ENCODE results near the gene LRRC74B.
"Not testable (repeated sequence)": the region's sequence is repeated elsewhere in the genome, so short reads cannot be mapped to it uniquely, and the experiment has no call there.

LRRC74B gene

DNA sequence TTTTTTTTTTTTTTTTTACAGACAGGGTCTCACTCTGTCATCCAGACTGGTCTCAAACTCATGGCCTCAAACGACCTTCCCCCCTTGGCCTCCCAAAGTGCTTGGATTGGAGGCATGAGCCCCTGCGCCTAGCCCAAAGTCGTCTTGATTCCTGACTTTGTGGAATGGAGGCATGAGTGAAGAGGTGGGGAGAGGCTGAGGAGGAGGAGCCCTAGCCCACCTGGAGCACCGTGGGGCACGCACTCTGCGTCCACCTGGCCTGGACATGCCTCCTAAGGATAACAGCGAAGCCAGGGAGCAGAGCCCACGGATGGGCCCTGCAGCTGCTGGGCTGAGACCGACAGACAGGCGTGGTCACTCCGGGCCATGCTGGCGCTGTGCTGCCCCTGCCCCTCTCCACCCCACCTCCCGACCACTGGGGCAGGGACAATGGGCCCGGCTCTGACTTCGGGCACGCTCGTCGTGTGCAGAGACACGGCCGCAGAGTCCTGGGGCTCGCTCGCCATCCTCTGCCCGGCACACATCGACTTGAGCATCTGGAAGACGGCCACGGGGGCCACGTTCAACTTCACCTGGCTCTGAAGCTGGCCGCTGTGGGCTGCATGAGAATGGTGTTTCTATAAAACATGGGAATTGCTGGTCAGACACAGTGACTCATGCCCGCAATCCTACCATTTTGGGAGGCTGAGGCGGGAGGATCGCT is 34.8 kb downstream of the LRRC74B start:
- DNase-seq = no peak

DNA sequence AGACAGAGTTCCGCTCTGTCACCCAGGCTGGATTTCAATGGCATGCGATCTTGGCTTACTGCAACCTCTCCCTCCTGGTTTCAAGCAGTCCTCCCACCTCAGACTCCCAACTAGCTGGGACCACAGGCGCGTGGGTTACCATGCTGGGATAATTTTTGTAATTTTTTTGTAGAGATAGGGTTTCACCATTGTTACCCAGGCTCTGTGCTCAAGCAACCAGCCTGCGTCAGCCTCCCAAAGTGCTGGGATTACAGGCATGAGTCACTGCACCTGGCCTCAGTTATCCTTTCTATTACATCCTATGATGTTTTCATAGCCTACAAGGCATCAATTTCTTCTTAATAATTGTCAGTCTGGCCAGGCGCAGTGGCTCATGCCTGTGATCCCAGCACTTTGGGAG is 36.5 kb downstream of the LRRC74B start:
- DNase-seq = no peak

DNA sequence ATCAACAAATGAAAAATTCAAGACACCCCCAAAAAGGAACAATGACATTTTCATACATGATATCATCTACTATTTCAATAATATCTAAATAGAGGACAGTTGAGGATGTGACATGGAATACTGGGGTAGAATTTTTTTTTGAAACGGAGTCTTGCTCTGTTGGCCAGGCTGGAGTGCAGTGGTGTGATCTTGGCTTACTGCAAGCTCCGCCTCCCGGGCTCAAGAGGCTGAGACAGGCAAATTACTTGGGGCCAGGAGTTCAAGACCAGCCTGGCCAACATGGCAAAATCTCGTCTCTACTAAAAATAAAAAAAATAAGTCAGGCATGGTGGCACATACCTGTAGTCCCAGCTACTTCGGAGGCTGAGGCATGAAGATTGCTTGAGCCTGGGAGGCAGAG is 41.4 kb downstream of the LRRC74B start:
- DNase-seq = no peak

DNA sequence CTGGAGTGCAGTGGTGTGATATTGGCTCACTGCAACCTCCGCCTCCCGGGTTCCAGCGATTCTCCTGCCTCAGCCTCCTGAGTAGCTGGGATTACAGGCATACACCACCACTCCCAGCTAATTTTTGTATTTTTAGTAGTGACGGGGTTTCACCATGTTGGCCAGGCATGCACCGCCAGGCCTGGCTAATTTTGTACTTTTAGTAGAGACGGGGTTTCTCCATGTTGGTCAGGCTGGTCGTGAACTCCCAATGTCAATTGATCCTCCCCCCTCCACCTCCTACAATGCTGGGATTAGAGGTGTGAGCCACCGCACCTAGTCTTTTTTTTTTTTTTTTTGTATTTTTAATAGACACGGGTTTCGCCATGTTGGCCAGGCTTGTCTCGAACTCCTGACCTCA is 42.2 kb downstream of the LRRC74B start:
- not testable (repeated sequence) for DNase-seq

DNA sequence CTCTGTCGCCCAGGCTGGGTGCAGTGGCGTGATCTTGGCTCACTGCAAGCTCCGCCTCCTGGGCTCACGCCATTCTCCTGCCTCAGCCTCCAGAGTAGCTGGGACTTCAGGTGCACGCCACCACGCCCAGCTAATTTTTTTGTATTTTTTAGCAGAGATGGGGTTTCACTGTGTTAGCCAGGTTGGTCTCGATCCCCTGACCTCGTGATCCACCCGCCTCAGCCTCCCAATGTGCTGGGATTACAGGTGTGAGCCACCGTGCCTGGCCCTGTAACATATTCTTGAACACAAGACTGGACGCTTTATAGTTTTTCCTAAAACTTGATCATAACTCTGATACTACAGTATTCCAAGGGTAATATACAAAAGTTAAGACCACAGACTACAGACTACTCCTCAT is 45.5 kb downstream of the LRRC74B start:
- DNase-seq = not testable (repeated sequence)

DNA sequence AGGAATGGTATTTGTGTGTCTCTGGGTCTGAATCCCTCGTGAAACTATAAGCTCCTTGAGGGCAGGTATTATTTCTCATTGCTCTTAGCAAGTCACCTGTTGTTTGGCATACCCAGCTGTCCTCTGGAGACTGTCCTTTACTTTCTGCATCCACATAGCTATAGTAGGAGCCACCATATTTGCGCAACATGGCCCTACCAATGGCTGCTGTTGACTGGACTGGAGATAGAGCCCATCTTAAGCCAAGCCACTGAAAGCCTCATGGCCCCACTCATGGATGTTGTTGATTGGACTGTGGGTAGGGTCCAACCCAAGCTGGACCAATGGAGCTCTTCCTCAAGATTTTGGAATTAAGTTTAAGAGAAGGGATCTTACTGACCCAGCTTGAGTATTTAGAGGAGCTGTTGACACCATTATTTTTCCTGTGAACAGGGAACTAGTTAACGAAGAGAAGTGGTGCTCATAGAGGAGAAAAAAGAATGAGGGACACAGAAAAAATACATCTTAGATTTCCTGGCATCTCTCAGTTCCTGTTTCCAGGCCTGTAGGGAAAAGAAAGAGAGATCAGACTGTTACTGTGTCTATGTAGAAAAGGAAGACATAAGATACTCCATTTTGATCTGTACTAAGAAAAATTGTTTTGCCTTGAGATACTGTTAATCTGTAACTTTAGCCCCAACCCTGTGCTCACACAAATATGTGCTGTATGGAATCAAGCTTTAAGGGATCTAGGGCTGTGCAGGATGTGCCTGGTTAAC is 47.2 kb downstream of the LRRC74B start:
- DNase-seq = no peak

DNA sequence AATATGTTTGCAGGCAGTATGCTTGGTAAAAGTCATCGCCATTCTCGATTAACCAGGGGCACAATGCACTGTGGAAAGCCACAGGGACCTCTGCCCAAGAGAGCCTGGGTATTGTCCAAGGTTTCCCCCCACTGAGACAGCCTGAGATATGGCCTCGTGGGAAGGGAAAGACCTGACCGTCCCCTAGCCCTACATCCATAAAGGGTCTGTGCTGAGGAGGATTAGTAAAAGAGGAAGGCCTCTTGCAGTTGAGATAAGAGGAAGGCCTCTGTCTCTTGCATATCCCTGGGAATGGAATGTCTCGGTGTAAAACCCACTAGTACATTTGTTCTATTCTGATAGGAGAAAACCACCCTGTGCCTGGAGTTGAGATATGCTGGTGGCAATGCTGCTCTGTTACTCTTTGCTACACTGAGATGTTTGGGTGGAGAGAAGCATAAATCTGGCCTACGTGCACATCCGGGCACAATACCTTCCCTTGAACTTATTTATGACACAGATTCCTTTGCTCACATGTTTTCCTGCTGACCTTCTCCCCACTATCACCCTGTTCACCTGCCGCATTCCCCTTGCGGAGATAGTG is 47.9 kb downstream of the LRRC74B start:
- not testable (repeated sequence) for DNase-seq

DNA sequence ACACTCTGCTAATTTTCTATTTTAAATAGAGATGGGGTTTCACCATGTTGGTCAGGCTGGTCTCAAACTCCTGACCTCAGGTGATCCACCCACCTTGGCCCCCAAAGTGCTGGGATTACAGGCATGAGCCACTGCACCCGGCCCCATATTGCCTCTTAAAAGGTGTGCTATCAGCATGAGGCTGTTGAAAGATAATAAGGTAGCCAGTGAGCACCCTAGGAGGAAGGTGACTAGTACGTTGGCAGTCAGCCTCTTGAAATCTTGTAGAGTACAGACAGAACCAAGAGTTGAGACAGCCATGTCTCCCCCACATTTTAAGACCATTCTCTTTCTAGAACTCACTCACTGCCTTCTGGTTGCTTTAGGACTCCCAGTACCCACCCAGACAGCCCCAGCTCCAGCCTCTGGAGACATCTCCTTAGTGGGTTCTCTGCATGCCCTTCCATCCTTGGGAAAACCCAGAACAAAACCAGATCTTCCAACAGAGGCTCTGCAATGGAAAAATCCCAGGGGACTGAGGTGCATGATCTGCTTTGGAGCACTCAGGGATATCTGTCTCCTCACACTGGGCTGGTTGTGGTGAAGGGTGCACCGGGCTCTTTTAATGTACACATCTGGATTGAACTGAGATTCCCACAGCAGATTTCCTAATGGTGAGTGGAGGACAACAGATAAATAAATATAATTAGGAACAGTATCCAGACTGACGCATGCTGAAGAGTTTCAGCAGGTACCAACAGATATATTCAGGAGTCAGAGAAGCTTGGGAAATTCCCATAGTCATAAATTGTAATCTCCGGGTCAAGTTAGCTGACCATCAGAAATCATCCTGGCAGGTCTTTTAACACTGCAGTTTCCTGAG is 49.4 kb downstream of the LRRC74B start:
- no peak for DNase-seq

DNA sequence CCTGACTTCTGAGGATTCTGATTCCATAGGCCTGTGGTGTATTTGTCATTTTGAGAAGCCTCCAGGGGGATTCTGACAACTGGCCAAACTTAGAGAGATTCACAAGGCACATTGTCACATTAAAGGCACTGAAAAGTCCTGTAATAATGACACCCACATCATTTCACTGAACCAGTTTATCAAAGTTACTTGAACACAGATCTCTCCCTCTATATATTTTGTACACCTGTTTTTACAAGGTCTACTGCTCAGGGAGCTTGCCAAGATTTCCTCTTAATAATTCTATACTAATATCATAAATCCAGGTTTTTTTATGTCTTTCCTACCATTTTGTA is 50.0 kb downstream of the LRRC74B start:
- no peak for DNase-seq

DNA sequence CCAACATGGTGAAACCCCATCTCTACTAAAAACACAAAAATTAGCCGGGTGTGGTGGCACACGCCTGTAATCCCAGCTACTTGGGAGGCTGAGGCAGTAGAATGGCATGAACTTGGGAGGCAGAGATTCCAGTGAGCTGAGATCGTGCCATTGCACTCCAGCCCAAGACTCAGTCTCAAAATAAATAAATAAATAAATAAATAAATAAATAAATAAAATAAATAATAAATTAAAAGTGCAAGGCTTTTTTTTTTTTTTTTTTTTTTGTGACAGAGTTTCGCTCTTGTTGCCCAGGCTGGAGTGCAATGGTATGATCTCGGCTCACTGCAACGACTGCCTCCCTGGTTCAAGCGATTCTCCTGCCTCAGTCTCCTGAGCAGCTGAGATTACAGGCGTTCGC is 51.1 kb downstream of the LRRC74B start:
- DNase-seq = not testable (repeated sequence)

DNA sequence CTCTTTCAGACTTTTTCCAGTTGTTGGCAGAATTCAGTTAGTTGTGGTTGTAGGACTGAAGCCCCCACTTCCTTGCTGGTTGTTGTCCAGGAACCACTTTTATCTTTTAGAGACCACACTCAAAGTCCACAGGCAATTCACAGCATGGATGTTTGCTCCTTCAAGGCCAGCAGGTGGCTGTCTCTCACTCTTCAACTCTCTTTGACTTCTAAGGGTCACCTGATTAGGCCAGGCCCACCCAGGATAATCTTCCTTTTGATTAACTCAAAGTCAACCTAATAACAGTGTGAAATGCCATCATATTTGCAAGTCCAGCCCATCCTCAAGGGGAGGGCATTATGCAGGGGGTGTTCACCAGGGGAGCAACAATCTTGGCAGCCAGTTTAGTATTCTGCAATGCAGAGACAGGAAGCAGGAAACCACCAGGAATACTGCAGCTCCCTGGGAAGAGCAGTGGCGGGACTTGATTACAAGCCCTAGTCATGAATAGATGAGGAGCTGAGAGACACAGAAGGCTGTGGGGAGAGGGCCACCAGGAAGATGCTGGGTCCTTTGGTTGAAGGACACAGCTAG is 52.4 kb downstream of the LRRC74B start:
- DNase-seq = no peak

DNA sequence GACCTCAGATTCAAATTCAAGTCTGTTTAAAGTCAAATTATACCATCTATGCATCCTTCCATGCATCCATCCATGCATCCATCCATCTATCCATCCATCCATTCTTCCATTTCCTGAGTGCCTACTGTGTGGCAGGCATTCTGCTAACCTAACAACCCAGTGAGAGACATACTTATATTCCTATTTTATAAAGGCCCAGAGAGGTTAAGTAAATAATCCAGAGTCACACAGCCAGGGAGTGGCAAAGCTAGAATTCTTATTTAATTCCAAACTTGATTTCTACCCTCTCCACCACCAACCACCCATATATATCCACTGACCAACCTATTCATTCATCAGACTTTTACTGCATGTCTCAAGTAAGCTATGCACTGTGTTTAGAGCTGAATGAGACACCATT is 53.8 kb downstream of the LRRC74B start:
- no peak for DNase-seq

DNA sequence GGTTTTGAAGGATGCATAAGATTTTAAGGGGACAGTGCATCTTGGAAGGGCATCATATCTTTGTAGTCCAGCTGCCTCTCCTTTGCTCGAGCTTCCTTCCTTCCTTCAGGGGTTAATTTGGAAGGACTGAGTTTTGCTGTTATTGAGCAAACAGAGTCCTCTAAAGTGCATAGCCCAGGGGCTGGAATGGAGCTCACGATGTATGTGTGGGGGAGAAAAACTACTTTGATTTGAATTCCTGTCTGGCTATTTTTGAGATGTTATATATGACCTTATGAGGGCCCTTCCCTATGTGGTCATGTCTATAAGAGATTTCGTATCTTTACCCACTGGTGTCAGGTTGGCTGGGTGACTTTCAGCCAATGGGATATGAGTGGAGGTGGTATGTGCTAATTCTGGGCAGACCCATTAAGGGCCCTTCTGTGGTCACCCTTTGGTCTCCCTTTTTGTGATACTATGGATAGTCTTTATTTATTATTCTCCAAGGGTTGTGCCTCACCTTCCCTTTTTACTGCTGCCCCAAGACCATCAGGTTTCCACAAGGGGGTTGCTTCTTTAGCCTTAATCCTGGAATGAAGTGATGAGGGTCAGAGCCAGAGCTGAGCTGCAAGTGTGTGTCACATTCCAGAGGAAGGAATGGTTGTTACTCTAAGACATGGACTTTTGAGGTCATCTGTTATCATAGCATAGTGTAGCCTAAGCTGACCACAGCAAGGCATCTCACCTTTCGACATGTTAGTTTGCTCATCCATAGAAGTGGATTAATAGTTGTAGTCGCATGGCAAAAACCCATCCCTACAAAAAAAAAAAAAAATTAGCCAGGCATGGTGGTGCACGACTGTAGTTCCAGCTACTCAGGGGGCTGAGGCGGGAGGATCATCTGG is 54.6 kb downstream of the LRRC74B start:
- no peak for DNase-seq

DNA sequence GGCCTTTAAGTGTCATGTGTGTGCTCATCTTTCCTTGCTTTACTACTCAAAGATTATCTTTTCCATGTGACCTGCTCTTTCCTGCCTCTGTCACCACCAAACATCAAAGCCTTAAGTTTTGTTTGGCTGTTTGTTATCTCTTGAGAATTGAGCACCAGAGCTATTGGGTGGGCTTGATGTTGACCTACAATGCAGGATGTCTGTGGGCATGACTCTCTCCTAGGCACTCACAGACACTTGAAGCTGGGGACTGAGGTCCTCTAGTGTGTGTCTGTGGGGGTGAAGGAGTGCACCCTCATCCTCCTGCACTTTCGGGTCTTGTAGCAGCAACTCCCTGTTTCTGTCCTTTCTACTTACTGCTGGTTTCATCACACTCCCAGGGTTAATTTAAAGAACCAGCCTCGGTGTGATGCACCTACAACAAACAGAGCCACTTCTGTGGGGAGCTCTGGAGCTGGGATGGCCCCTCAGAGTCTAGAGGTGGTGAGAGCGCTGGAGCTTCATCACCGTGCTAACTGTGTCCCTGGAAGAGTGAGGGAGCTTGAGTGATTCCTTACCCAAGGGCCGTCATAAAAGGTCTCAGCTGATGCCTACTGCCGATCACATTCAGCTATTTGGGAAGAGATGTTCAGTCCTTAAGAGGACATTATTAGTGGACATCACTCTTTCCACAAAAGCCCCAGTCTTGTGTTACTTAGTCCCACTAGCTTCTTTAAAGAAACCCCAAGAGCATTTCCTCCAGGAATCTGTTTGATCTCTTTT is 56.3 kb downstream of the LRRC74B start:
- DNase-seq = no peak

DNA sequence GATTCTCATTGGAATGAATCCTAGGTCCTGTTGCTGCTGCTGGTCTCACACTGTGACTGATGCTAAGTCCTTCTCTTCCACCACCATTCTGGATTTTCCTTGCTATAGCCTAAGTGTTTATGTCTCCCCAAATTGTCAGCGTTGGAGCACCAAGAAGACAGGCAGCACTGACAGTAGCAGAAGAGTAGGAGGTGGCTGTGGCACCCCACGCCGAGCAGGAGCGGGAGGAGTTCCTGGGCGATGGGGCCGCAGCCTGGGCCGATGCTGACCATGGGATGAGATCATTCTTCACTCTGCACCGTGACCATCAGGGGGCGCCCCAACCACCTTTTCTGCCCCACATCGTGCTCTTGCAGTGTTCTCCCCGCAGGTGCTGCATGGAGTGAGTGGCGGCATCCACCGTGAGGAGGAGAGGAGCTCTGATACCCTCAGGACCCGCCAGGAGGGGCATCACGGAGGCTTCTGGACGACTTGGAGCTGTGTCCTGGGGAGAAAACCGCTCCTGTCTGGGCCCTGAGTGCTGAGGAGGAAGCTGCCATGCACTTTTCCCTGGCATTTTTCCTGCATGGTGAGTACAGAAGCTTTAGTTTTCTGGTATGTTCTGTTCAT is 57.0 kb downstream of the LRRC74B start:
- peak; percentile 52 for DNase-seq

DNA sequence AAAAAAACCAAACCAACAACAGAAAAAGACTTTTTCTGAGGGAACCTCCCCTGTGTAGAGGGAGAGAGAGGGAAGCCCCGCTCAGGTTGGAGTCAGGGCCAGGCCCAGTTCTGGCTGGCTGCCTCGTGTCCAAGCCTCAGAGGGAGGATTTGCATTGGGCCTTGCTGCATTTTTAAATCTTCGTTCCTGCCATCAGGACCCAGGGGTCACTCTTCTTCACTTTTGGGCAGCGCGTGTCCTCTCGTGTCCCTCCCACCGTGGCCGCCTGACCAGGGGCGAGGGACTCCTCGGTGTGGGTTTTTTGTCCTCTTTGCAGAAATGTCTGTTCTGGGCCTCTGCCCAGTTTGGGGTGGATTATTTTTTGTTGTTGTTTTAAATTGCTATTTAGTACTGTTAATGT is 57.9 kb downstream of the LRRC74B start:
- no peak for DNase-seq

DNA sequence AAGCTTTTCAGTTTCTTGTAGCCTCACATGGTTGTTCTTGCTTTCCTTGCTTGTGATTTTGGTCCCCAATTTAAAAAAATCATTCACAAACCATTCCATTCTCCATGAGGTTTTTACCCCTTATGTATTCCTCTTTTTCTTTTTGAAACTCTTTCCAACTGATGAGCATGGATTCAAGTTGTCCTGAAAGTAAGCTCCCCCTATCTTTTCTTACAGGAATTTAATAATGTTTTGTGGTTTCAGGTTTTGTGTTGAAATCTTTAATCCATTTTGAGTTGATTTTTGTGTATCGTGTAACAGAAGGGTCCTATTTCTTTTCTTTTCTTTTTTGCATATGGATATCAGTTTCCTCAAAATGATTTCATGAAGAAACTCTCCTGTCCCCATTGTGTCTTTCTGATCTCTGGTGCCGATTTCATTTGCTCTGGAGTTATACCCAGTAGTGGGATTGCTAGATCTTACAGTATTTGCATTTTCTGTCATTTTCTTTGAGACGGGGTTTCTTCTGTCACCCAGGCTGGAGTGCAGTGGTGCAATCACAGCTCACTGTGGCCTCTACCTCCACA is 58.5 kb downstream of the LRRC74B start:
- DNase-seq = no peak

DNA sequence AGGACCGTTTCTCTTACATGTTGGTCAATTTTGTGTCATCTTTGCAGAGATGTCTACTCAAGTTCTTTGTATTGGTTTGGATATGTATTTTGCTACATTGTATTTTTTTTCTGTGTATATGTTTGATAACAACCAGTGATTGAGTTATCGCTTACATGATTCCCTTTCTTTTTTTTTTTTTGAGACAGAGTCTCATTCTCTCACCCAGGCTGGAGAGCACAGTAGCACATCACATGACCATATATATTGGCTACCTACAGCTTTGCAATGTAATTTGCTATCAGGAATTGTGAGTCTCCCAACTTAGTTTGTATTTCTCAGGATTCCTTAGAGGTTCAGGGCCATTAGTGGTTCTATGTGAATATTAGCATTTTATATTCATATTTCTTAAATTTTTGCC is 59.5 kb downstream of the LRRC74B start:
- DNase-seq = no peak

DNA sequence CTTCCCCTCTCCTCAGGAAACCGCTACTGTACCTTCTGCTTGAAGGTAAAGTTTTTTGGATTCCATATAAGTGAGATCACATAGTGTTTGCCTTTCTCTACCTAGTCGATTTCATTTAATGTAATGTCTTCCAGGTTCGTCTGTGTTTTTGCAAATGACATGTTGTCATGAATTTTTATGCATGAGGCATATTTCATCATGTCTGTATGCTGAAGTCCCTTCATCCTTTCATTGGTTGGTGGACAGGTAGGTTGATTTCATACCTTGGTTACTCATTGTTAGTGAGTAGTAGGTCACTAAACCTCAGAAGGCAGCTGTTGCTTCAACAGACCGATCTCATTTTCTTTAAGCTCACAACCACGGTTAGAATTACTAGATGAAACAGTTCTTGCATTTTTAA is 60.3 kb downstream of the LRRC74B start:
- no peak for DNase-seq

DNA sequence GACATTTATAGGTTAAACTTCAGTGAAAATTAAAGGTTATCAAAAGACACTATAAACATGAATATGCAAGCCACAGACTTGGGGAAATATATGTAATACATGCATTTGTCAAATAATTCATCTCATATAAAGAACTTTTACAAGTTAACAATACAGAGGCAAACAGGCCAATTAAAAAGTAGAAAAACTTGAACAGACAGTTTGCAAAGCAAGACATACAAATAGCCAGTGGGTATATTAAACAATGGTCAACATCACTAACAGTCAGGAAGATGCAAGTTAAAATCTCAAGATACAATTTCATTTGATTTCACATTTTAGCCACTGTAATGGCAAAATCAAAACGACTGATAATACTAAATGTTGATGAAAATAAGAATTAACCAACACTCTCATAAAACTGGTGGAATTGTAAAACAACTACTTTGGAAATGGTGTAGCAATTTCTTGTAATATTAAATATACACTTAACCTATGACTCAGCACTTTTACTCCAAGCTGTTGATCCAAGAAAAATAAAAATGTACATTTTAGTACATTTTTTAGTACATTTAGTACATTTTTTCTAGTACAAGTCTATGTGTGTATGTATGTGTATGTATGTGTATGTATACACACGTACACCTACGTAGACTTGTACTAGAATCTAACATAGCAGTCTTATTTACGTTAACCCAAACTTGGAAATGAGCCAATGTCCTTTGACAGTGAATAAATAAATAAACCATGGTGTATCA is 62.8 kb downstream of the LRRC74B start:
- no peak for DNase-seq
